Stimulated activated CD4-positive, alpha-beta T cell treated with anti-CD3 and anti-CD28 coated beads, TNF-alpha, amount 100 ng/mL, for 4 hours (primary cell): ENCODE measurements around the gene GLRA1.
"Not testable (repeated sequence)": the region's sequence is repeated elsewhere in the genome, so short reads cannot be mapped to it uniquely, and the experiment has no call there.

Experiments
- DNase-seq, 3 experiments: peaks; one replicate each; pipeline ENCODE4 v3.0.0-alpha.2; 2020; ENCODE audit warnings: low read depth in 3 of 3

Gene GLRA1

DNA sequence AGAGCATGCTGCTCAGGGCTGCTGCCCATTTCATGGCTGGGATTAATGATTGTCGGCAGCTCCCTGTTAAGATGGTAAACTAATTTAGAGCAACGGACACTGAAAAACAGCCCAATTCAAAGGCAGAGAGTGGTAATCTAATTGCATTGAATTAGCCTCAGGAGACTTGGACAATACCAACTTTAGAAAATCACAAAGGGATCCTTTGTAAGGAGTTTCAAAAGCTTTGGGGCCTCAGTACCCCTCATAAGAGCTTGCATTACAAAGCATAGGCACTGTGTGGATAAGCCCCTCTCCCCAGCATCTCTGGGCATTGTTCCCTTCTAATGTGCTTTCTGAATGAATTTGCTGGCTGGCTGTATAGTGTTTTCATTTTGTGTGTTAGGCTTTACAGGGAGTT is 6.7 kb downstream of the GLRA1 start:
- DNase-seq: no peak

DNA sequence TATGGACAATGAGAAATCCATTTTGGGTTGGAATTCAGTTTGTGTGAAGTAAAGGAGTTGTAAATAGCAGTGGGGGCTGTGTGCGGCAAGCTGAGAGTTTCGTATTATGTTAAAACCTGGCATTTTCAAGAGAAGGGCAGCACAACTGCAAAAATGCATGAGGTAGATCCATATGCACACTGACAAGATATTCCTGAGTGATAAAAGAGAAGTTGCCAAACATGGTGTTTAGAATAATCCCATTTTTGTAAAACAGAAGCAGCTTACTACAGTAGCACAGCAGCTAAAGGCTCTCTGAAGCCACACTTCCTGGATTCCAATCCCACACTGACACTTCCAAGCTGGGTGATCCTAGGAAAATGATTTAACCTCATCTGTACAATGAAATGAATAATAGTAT is 11.2 kb downstream of the GLRA1 start:
- no peak for DNase-seq

DNA sequence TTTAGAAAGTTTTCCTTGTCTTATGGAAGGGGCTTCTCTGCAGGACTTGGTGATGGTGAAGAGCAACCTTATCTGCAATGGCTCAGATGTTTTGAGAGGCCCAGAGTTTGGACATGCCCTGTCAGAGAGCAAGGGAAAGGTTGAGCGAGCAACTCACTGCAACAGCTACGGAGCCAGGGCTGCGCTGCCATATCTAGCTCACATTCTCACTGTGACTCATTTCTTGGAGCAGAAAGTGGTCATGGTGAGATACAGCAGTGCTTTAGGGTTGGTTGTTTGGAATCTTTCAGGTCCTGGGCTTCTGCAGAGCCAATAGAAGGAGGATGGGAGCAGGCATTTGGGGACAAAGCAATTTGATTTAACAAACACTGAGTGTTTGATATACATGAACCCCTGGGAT is 12.3 kb downstream of the GLRA1 start:
- no peak for DNase-seq

DNA sequence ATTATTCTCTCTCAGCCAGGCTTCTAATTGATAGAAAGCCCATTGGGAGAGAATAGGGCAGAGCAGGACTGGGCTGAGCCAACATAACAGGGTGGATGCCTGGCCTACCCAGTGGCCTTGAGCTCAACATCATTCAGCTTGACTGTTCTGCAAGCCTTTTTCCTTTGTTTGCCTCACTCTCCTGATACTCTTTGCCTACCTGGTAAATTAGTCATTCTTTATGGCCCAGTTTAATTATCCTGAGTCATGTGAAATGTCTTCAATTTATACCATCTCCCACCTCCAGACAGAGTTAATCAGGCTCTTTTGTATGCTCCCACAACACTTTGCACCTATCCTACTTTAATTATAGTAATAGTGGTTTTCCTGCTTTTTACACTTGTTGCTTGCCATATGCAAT is 13.6 kb downstream of the GLRA1 start:
- no peak for DNase-seq

DNA sequence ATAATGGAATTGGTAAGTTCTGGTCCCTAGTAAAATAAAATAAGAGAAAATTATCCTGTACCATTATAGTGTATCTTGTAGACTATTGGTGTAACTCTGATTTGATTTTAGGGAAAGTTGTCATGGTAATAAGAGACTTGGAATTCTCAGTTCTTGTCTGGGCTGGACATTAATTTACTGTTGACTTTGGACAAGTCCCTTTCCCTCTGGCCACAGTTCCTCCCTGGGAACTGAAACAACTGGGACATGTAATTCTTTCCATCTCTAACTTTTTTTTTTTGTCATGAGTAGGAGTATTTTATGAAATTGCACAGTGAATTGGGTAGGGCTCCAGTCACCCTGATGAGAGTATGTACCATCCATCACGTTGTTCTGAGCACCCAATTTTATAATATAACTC is 15.0 kb downstream of the GLRA1 start:
- DNase-seq: no peak

DNA sequence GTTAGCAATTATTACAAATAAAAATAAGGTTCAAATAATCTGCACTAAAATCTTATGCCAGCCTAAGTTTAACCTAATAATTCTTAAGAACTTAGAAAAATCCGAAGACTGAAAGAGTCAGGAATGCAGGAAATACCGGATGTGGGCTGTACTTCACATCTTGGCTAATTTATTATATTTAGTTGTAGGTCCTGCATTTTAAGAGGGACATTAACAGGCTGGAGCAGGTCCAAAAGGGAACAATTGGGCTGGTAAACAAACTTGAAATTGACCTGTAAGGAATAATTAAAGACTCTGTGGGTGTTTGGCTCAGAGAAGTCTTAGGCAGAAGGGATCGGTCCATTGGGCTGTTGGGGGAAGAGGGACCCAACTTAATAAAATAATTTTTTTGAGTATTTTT is 18.4 kb downstream of the GLRA1 start:
- no peak for DNase-seq

DNA sequence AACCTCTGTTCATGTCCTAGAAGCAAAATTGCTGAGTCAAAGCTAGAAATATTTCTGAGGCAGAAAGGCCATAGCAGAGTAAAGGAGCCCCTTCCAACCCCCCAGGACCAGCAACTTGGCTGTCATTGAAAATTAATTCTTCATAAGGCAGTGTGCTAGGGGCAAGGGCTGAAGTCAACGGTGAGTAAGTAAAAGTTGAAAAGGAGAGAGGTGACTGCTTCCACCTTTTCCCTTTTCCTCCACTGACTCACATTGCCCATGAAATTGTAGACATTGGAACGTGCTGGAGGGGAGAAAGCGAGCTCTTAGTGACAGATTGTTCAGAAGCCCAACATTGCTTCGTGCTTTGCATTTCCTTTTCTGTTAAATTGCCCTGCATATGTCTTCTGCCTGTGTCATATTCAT is 19.1 kb downstream of the GLRA1 start:
- no peak for DNase-seq

DNA sequence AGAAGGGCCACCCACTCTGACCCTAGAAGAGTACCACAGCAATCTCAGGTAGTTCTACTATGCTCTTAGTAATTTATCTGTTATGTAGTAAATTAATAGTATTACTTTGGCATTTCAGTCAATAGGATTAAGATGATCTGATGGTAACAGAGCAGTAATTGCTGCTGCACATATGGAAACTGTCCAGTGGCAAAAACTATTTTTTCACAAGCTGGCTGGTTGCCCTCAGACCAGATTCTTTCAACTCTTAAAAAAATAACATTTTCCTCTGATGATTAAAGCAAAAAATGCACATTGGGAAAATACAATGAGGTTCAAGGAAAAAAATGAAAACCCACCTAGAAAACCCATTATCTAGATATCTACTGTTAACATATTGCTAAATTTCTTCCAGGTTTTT is 19.7 kb downstream of the GLRA1 start:
- DNase-seq: no peak

DNA sequence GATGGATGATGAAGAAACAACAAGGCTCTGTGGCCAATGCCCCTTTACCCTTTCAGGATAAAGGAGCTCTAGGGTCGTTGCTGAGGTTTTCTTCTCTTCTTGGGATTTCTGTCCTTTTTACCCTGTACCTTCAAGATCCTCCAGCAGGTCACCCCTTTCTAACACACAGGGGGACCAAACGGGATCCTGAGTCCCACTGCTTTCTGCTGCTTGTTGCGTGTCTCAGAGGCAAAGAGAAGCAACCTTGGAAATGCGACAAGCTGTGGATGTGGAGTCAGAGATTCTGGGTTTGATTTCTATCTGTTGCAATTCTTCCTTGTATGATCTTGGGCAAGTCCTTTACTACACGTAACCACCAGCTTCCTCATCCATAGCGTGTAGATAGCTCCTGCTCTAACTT is 20.5 kb downstream of the GLRA1 start:
- DNase-seq: no peak

DNA sequence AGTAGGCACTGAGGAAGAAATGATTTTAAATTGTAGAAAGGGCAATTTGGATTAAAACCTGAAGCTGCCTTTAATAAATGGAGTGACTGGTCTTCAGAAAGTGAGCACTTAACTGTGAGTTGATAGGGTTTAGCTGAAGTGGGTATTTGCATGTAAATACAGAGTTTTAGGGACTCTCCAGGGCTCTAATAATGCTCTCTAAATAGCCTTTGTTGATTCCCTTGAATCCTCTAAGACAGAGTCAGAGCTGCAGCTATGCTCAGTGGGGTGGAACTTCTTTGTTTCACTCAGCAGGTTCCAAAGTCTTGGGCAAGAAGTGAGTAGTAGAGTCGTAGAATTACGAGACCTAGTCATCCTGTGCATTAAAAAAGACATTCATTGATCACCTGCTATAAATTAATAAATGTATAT is 21.4 kb downstream of the GLRA1 start:
- DNase-seq: no peak

DNA sequence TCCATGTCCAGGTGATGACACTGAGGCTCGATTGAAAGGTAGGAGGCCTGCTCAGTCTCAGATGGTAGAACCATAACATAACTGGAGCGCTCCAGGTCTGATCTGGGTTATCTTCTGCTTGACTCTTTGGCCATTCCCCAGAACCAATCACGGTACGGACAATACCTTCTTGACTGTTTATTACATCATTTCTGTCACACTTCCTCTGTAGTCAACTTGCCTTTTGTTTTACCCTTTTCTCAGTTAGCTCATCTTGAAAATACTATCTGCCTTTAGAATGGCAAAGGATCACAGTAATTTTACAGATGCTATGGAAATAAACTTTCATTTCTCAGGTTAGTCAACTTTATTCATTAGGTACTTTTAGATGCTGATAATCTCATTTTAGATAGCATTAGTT is 22.4 kb downstream of the GLRA1 start:
- DNase-seq: no peak

DNA sequence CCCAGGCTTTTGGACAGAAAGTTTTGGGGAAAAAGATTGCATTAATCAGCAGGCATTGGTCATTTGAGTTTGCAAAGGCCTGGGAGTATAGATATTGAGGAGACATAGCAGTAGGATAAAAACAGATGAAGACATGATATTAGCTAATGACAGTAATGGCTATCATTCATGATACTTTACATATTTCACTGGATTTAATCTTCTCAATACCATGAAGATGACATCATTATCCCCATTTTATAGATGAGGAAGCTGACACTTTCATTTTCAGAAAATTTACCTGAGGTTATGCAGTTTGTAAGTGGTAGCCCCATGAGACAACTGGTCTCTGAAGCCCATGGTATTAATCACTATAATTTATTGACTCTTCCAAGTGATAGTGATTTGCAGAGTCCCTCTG is 23.0 kb downstream of the GLRA1 start:
- DNase-seq: no peak

DNA sequence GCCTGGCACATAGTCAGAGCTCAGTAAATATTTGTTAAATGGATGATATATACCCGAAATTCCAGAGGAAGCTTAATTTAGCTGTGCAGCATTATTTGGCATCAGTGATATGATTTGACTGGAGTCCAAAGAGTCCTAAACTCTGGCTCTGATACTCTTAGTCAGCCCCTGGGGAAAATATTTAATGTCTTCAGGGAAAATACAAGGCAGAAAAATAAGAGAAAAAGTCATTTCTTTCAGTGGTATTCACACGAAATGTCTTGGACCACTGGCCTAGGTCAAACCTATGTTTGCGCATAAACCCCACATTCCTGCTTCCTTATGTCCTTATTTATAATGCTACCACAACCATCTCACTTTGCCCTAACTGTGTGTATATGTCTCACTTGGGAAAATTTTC is 23.8 kb downstream of the GLRA1 start:
- DNase-seq: no peak

DNA sequence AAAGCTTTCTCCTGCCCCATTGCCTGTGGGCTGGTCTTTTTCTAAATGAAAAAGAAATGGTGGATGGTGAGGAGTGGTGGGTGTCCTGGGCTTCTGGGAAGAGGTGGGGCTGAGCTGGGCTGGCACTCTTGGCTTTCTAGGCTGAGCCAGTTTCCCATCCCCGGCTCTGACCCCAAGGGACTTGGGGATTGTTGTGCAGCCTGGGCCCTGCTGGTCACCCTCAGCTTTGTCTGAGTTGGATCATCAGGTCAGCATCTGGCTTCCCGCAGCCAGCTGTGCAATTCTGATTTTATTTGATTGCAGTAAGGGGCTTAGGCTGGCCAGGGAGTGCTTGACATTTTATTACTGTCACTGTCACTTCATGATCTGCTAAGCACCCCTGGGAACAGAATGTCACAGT is 25.3 kb downstream of the GLRA1 start:
- DNase-seq: no peak

DNA sequence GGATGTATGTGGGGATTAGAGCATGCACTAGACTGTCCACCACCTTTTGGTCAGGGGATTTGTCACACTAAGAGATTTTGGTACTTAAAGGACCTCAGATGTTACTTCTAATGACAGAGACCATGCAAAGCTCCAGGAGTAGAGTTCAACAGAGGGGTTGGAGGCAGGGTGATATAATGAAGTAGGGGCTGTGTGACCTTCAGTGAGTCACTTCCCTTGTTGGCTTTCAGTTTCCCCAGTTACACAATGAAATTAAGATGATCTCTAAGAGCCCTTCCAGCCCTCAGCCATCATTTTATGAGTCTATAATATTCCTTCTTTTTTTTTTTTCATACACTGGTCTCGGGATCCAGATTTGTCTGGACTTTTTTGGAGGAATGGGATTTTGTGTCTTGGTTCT is 26.8 kb downstream of the GLRA1 start:
- no peak for DNase-seq

DNA sequence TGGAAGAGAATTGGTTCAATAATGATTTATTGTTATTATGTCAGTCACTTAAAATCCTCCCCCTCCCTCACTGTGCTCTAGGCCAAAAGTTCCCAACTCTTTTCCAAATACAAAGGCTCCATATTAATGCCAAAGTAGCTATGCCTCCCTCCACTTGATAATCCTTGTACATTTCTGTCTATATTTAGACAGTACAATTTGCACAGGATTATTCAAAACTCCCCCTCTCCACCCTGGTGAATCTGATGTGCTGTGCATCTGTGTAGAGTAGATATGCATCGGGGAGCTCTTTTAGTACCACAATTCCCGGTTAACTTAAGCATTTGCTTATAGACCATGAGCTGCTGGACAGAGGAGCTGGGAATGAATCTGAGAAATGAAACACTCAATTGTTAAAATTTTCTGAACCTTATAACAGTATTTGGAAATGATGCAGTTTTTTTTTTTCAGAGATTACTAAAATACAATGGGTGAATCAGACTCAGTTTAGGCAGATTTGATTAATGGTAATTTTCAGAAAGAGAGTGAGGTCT is 27.6 kb downstream of the GLRA1 start:
- no peak for DNase-seq

DNA sequence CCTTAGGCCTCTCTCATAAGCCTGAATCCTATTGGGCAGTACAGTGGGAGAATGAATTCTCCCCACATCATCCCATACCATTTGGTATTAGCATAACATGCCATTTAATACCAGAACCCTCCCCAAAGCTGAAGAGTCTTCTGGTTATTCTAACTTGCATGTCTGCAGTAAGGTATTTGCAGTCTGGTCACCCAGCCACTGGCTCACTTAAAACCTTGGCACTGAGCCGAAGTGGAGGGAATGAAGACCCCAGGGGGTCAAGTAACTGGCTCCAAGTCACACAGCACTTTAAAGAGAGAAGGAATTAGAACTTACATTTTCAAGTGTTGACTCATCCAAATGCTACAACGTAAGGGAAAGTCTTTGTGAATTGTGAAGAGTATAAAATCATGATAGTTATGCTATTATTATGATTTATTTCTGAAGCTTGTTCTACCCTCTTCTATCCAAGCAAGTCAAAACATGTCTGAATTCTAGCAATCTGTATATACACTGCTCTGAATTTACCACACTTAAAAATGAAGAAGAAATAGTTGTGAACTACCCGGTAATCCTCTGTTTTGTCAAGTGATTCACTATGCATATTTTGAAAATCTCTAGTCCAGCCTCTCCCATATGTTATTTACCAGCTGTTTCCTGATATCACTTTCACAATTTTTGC is 28.5 kb downstream of the GLRA1 start:
- no peak for DNase-seq

DNA sequence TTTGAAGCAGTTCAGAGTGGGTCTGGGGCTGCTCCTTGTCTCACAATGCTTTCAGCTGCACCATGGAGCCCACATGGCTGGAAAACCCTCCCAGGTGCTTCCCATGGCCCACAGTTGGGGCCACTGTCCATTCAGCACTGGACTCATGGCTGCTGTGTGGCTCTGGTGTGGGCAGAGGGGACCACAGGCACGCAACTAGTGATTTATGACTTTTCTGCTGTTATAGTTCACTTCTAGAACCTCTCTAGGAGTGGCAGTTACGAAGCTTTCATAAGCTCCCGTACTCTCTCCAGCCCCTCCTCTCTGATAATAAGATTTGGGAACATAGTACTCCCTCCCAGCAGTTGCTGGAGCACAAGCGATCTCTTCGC is 29.0 kb downstream of the GLRA1 start:
- no peak for DNase-seq

DNA sequence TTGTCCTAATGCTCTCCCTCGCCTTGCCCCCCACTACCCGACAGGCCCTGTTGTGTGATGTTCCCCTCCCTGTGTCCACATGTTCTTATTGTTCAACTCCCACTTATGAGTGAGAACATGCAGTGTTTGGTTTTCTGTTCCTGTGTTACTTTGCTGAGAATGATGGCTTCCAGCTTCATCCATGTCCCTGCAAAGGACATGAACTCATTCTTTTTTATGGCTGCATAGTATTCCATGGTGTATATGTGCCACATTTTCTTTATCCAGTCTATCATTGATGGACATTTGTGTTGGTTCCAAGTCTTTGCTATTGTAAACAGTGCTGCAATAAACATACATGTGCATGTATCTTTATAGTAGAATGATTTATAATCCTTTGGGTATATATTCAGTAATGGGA is 31.2 kb downstream of the GLRA1 start:
- not testable (repeated sequence) for DNase-seq

DNA sequence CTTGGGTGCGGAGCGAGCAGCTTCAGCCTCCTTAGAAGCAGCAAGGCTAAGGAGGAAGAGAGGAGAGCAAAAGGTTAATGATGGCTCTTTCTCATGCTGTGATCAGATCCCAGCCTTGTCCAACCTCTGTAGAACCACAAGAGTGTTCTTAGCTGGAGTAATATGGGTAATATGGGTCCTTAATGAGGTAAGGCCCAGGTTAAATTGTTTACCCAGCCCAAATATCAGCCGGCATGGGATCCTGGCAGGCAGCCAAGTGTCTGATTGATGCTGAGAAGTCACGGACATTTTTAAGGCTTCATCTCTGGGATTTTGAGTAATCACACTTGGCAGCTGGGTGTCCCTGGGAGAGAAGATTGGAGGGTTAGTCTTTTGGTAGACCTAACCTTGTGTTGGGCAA is 32.3 kb downstream of the GLRA1 start:
- no peak for DNase-seq

DNA sequence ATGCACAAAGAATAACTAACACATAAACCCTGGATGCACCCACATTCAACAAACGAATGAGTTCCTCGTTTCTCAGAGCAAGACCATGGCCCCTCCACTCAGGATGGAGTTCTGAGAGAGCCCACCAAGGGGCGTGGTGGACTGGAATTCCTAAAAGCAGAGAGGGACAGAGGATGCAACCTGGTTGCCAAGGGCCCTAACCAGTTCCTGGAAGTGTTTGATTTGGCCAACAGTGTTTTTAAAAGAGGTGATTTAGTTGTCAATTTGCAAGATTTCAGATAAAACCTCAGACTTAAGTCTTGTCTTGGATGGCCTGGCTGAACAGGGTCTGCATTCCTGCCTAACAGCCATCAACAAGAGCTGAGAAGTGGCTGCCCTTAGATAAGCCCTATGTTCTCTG is 34.4 kb downstream of the GLRA1 start:
- DNase-seq: no peak

DNA sequence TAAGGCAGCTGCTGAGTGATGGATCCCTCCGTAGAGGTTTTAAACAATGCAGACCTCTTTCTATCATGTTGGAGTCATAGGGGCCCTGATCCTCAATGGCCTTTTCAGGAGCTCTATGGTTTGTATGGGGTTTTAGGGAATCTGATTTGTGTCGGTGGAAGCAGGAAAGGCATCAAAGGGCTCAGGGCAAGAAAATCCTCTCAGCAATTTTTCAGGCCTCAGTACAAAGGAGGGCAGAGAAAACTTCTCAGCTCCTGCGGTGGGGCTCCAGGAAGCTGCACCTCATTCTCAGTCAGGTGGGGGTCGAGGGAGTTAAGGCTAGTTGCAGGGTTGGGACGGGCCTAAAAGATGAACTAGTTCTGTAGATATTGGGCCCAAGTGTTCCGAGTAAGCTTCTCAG is 35.0 kb downstream of the GLRA1 start:
- DNase-seq: no peak

DNA sequence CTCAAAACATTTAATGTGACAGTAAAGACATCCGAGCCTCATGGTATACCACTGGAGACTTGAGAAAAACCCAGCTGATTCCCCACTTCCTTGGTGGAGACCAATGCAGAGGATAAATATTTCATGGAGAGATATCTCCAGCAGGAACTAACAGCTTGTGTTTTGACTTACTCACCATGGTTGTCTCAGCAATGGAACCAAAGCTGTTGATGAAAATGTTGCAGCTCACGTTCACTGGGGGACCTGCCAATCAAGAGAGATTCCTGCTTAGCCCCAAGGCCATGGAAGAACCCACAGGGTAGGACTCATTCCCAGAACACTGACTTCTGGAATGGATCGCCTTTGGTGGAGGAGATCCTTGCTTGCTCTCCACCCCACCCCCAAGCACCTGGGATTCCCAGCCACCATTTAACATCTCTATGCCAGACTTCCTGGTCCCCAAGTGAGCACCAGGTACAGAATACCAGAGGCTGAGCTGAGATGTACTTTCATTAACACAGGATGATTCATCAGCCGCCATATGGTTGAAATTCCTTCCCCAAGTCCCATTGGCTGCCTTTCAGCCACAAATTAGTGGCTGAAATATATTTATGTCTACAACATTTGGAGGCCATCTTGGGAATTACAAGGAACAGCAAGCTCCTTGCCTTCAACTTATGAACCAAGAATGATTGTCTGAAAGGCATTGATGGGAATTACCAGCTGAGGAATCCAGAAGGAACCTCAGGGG is 37.9 kb downstream of the GLRA1 start:
- no peak for DNase-seq
